Lung (tissue), 12 donors: ENCODE measurements around the gene TRIM46. TPM values are rescaled to one million over a fixed set of nuclear protein-coding genes. Genes with fewer than 3 reads are reported as not detected.

Experiments
- ATAC-seq: fragments of 200-7000 bp; cut with Tn5 transposase; one replicate; pipeline ENCODE4 v1.9.1; 2020; ENCODE audit warnings: moderate number of reproducible peaks; ENCODE audit not compliant: insufficient read depth, low FRiP score
- DNase-seq, 3 donors: peaks; one replicate each; pipeline ENCODE4 v3.0.0-alpha.2; 2013 to 2017
- H3K27ac ChIP-seq, 2 donors: one replicate each; pipeline ENCODE4 v1.5.1; 2013; ENCODE audit warnings: mild to moderate bottlenecking in 2 of 2, moderate library complexity in 2 of 2, control low read depth in 1 of 2, inconsistent platforms in 1 of 2, low read depth in 1 of 2, low read length in 1 of 2
- H3K27me3 ChIP-seq, 3 donors: one replicate each; pipeline ENCODE4 v1.5.1; 2013; ENCODE audit warnings: low read length in 2 of 3; ENCODE audit not compliant: control insufficient read depth in 3 of 3, insufficient read depth in 3 of 3
- H3K36me3 ChIP-seq, 4 donors: one replicate each; pipeline ENCODE4 v1.5.1; 2013; ENCODE audit warnings: low read length in 4 of 4, mild to moderate bottlenecking in 1 of 4, moderate library complexity in 1 of 4; ENCODE audit not compliant: control insufficient read depth in 4 of 4, insufficient read depth in 4 of 4
- H3K4me1 ChIP-seq, 5 donors: one replicate each; pipeline ENCODE4 v1.5.1; 2013; ENCODE audit warnings: low read length in 5 of 5, mild to moderate bottlenecking in 2 of 5, moderate library complexity in 1 of 5; ENCODE audit not compliant: control insufficient read depth in 5 of 5, insufficient read depth in 5 of 5
- H3K4me3 ChIP-seq: one replicate; pipeline ENCODE4 v1.5.1; 2013; ENCODE audit warnings: mild to moderate bottlenecking, control low read depth, moderate library complexity
- H3K9ac ChIP-seq, 2 donors: one replicate each; pipeline ENCODE4 v1.5.1; 2013; ENCODE audit warnings: low read length in 2 of 2, control low read depth in 1 of 2; ENCODE audit not compliant: insufficient read depth in 1 of 2
- H3K9me3 ChIP-seq, 4 donors: one replicate each; pipeline ENCODE4 v1.5.1; 2013; ENCODE audit warnings: low read length in 3 of 4, mild to moderate bottlenecking in 1 of 4, moderate library complexity in 1 of 4; ENCODE audit not compliant: control insufficient read depth in 4 of 4, insufficient read depth in 3 of 4
- CTCF ChIP-seq: IDR thresholded peaks from 2 replicates; pipeline ENCODE4 v1.5.1; 2012; ENCODE audit warnings: mild to moderate bottlenecking; ENCODE audit errors: control extremely low read depth, extremely low read depth
- WGBS, 2 donors: extraction: QIAGEN DNeasy Blood & Tissue Kit; methylation state at CpG; one replicate each; pipeline ENCODE4 v1.1.7; 2013; 5-methylcytosine and 5-hydroxymethylcytosine counted together
- polyA plus RNA-seq, 2 donors: library from polyadenylated mRNA; stranded (reverse); fragments of 200-250 nt; gene quantifications; one replicate each; pipeline ENCODE4 v1.2.1, GENCODE V29; 2013
- total RNA-seq, 2 donors: library from RNA; depleted of rRNA in 1 of 2; stranded (reverse); fragments of >200 nt in 1 of 2; gene quantifications; one replicate each; pipeline ENCODE4 v1.2.1, GENCODE V29; 2014 to 2021
- donor health status: control.
- donor health status: control.
- donor health status: Bipolar disorder and iron deficiency.
- donor health status: healthy.
- donor health status: DM: yes; HTN: yes; CAD: no.

TRIM46 gene
- total and polyA plus RNA-seq, 4 donors = 0.26 to 0.71 (median 0.46) TPM

GRCh38 chr1:155182052-155182550 is 8.5 kb downstream of the TRIM46 start:
- TF ChIP-seq CTCF = no peak
- Histone ChIP-seq H3K9ac (no peak overlapping the region), H3K9me3 (peaks cover 0 to 2% (median 0%) of the 10 kb centered on the region in 4 donors), H3K27ac (peak overlapping the region in 1 of 2 donors; percentile 42), H3K27me3 (no peaks in the 10 kb centered on the region), H3K4me1 (peaks cover 0 to 15% (median 5%) of the 10 kb centered on the region in 5 donors), H3K4me3 (no peak overlapping the region), H3K36me3 (no peaks in the 10 kb centered on the region)
- DNase-seq (no peak), ATAC-seq (no peak)
- 86 to 88% methylated on average over 7 of the region's 7 CpGs for WGBS, 2 donors

- no peak overlapping the region for H3K27ac ChIP-seq
- WGBS, 2 donors = 79 to 85% methylated on average over 20 of the region's 20 CpGs
- H3K9me3 ChIP-seq = peaks cover 0 to 2% (median 0%) of the 10 kb centered on the region in 4 donors
- H3K4me3 ChIP-seq = no peak overlapping the region
- TF ChIP-seq CTCF = no peak
- no peak overlapping the region for H3K9ac ChIP-seq
- H3K27me3 ChIP-seq = no peaks in the 10 kb centered on the region
- peaks cover 0 to 12% (median 5%) of the 10 kb centered on the region in 5 donors for H3K4me1 ChIP-seq
- no peaks in the 10 kb centered on the region for H3K36me3 ChIP-seq
- no peak for ATAC-seq
- no peak for DNase-seq
Measured at GRCh38 chr1:155183775-155184221, 10.1 kb downstream of the TRIM46 start.

- ATAC-seq (no peak), DNase-seq (no peak)
- WGBS, 2 donors = 83 to 91% methylated on average over 4 of the region's 4 CpGs
- Histone ChIP-seq H3K27me3 (no peaks in the 10 kb centered on the region), H3K9me3 (peaks cover 0 to 2% (median 0%) of the 10 kb centered on the region in 4 donors), H3K36me3 (no peaks in the 10 kb centered on the region), H3K9ac (no peak overlapping the region), H3K4me1 (peaks cover 0 to 12% (median 5%) of the 10 kb centered on the region in 5 donors), H3K4me3 (no peak overlapping the region), H3K27ac (peak overlapping the region in 1 of 2 donors; percentile 69)
- no peak for TF ChIP-seq CTCF
Measured at GRCh38 chr1:155184351-155184811, 10.7 kb downstream of the TRIM46 start.
